HEK293 (cell line): ENCODE data around the gene SMCP.

Experiments
- CTCF ChIP-seq: fragments of 450-650 bp; formaldehyde crosslinking; IDR thresholded peaks from 2 replicates; pipeline ENCODE4 v1.5.1; 2016; ENCODE audit warnings: missing biosample characterization, missing genetic modification characterization
- ZEB2 ChIP-seq: fragments of 450-650 bp; formaldehyde crosslinking; IDR thresholded peaks from 2 replicates; pipeline ENCODE4 v1.5.1; 2016; ENCODE audit warnings: missing biosample characterization, missing genetic modification characterization
- ZFP41 ChIP-seq: fragments of 450-650 bp; formaldehyde crosslinking; IDR thresholded peaks from 2 replicates; pipeline ENCODE4 v1.5.1; 2016; ENCODE audit warnings: missing biosample characterization, missing genetic modification characterization, borderline replicate concordance
- ZNF133 ChIP-seq: fragments of 450-650 bp; formaldehyde crosslinking; IDR thresholded peaks from 2 replicates; pipeline ENCODE4 v1.5.1; 2016; ENCODE audit warnings: missing biosample characterization, missing genetic modification characterization
- ZNF202 ChIP-seq: fragments of 450-650 bp; formaldehyde crosslinking; IDR thresholded peaks from 2 replicates; pipeline ENCODE4 v1.5.1; 2016; ENCODE audit warnings: missing biosample characterization, missing genetic modification characterization, borderline replicate concordance
- ZNF558 ChIP-seq: fragments of 450-650 bp; formaldehyde crosslinking; IDR thresholded peaks from 2 replicates; pipeline ENCODE4 v1.5.1; 2016; ENCODE audit warnings: missing biosample characterization, missing genetic modification characterization

- TF ChIP-seq ZNF202 (tag by site-specific recombination) (no peak), ZNF558 (no peak), ZFP41 (tag by site-specific recombination) (no peak), CTCF (tag by site-specific recombination) (no peak), ZNF133 (tag by site-specific recombination) (no peak), ZEB2 (tag by site-specific recombination) (no peak)
Measured at GRCh38 chr1:152876827-152877226, 1.3 kb upstream of the SMCP start.
